LNCaP clone FGC (cell line): Measurements from ENCODE around the gene ZNF333.

ENCODE experiments used
- DNase-seq: peaks from one replicate; pipeline ENCODE4 v3.0.0-alpha.2; 2011; ENCODE audit warnings: low read depth
- H3K4me3 ChIP-seq: 2 replicates; pipeline ENCODE4 v1.5.1; 2011; ENCODE audit warnings: mild to moderate bottlenecking, low read depth, low read length, control low read depth
- TF ChIP-seq, protein P1 (sequence below): IDR thresholded peaks from 2 replicates; pipeline ENCODE4 v1.5.1; 2012; ENCODE audit warnings: mild to moderate bottlenecking; ENCODE audit not compliant: control insufficient read depth, insufficient read depth; ENCODE audit errors: extremely low read depth

The ZNF333 gene

DNA sequence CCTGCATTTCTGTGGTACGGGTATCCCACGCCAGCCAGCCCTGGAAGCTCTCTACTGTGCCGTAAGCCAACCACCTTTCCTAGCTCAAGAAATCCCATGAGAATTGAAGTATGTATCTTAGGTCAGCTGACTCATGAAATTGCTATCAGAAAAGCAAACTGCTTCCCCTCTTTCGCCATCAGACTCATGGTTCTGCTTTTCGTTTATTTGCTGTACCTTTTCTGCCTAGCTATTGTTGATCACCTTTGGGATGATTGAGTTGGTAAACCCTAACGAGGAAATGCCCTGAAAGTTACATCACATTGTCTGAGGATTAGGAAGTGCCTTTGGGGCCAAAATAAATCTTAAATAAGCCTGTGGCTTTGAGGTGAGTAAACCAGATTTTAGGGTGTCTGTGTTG, 15.1 kb upstream of the ZNF333 start, which contains the start of gene ADGRE3:
ADGRE3 (minus strand) TSS at position 81 of the 400 bp plus-strand sequence; CDS start at position 7, 74 bp downstream.
- H3K4me3 ChIP-seq, result no peak within 1 kb of the TSS
- no peak for DNase-seq
- TF ChIP-seq, protein P1, sequence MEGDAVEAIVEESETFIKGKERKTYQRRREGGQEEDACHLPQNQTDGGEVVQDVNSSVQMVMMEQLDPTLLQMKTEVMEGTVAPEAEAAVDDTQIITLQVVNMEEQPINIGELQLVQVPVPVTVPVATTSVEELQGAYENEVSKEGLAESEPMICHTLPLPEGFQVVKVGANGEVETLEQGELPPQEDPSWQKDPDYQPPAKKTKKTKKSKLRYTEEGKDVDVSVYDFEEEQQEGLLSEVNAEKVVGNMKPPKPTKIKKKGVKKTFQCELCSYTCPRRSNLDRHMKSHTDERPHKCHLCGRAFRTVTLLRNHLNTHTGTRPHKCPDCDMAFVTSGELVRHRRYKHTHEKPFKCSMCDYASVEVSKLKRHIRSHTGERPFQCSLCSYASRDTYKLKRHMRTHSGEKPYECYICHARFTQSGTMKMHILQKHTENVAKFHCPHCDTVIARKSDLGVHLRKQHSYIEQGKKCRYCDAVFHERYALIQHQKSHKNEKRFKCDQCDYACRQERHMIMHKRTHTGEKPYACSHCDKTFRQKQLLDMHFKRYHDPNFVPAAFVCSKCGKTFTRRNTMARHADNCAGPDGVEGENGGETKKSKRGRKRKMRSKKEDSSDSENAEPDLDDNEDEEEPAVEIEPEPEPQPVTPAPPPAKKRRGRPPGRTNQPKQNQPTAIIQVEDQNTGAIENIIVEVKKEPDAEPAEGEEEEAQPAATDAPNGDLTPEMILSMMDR, result no peak

DNA sequence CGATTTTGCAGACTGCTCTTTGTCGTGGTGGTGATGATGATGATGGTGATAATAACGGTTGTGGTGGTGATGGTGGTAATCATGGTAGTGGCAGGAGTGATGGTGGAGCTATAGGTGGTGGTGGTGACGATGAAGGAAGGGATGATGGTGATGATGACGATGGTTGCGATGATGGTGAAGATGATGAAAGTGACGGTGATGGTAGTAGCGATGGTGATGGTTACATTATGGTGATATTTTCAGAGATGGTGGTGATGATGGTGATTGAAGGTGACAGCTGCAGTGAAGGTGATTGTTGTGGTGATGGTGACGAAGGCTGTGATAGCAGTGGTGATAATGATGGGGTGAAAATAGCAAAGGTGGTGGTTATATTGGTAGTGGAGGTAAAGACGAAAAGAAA, 13.1 kb upstream of the ZNF333 start:
- no peak overlapping the region for H3K4me3 ChIP-seq
- DNase-seq, result no peak
- TF ChIP-seq, protein P1, result no peak

DNA sequence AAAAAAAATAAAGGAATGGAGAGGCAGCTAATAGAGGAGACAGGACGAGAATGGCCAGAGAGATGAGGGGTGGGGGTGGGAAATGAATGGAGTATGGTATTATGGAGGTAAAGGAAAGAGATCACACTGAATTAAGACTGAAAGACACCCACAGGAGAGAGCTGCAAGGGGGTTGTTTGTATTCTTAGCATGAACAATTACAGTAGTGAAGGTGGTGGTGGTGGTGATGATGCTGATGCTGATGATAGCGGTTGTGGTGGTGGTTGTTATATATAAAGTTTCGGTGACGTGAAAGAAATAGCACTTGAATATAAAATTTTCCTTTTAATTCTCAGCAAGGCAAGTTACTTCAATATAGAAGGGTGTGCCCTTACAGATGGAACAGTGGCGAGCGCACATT, 12.4 kb upstream of the ZNF333 start:
- H3K4me3 ChIP-seq, result no peak overlapping the region
- no peak for DNase-seq
- TF ChIP-seq, protein P1, result no peak

DNA sequence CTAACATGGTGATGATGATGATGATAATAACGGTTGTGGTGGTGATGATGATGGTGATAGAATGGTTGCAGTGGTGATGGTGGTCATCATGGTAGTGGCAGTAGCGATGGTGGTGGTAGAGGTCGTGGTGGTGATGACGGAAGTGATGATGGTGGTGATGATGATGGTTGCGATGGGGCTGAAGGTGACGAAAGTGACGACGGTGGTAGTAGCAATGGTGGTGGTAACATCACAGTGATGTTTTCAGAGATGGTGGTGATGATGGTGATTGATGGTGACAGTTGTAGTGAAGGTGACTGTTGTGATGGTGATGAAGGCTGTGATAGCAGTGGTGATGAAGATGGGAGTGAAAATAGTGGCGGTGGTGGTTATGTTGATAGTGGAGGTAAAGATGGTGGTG, 11.6 kb upstream of the ZNF333 start:
- TF ChIP-seq, protein P1, result no peak
- no peak for DNase-seq
- H3K4me3 ChIP-seq, result no peak overlapping the region

DNA sequence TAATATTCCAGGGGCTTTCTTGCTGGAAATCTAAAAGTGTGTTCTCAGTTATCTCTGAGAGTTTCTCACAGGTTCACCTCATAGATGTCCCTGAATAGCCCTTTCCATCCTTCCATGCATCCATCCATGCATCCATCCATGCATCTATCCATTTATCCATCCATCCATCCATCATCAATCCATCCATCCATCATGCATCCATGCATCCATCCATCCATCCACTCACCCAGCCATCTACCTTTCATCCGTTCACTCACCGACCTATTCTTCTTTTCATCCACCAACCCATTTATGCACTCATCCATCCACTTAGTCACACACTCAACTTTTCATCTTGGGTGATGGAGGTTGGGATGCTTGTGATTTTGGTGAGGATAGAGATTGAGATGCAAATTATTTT, 7.8 kb upstream of the ZNF333 start:
- H3K4me3 ChIP-seq, result no peak overlapping the region
- TF ChIP-seq, protein P1, result no peak
- DNase-seq, result no peak

DNA sequence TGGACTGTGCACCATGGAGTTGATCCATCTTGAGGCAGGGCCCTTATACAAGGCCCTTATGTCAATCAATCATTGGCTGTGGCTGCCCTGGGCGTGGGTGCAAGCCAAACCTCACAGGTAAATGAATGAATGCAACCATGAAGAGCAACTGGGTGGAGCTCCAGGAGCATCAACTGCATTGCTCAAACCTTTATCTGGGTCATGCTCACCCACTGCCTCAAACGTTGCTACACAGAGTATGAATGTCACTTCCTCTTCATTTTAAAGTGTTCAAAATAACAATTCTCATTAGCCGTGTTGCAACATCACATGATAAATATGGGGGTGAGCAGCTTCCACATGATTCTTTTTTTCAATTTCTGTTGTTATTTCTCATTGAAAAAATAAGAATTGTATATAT, 6.4 kb upstream of the ZNF333 start:
- H3K4me3 ChIP-seq, result no peak overlapping the region
- DNase-seq, result no peak
- TF ChIP-seq, protein P1, result no peak

DNA sequence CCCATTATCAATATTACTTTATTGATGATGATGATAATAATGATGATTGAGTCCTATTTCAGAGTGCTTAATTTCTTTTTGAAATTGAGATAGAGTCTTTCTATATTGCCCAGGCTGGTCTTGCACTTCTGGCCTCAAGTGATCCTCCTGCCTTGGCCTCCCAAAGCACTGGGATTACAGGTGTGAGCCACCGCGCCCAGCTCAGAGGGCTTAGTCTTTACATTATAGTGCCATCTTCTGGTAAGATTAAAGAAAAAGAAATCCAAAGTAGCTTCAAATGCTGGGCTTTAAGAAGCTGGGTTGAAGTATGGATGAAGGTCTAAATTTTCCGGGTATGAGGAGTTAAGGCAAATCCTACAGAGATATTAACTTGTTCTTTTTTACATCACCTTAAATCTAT, 3.4 kb upstream of the ZNF333 start:
- DNase-seq, result no peak
- H3K4me3 ChIP-seq, result no peak overlapping the region
- TF ChIP-seq, protein P1, result peak; percentile 21; the same call in 1 of the 2 replicates
